ENCODE measurements around the gene PRR30.

PRR30 gene

DNA sequence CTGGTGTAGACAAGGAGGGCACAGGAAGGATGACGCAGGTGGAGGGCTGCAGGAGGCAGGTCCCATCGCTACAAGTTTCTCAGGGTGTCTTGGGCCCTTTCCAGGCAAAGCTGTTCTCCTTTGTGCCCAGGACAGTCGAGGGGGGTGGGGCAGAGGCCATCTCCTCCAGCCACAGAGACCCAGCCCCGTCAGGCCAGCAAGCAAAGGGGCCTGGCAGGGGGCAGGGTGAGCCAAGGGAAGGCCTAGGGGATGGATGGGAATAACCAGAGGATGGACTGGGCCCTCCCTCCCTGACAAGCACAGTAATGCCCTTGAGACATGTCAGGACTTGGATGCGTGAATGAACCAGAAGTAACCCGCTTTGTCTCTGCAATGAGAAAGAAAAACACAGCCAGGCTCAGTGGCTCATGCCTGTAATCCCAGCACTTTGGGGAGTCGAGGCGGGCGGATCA is 15.9 kb upstream of the PRR30 start:
- Histone ChIP-seq H3K27me3 (ENCODE audit: control insufficient read depth, insufficient read depth, low read length, poor library complexity, severe bottlenecking) (no peaks in the 10 kb centered on the region), H3K27ac (ENCODE audit: insufficient read depth, low read depth, low read length, poor library complexity, severe bottlenecking) (no peak overlapping the region), H3K4me3 (ENCODE audit: insufficient read depth, low read depth, low read length) (no peak overlapping the region), H3K9me3 (ENCODE audit: control insufficient read depth, low read length) (no peaks in the 10 kb centered on the region), H3K4me1 (ENCODE audit: control insufficient read depth, insufficient read depth, low read length) (no peaks in the 10 kb centered on the region), H3K36me3 (ENCODE audit: control insufficient read depth, insufficient read depth, low read length) (no peaks in the 10 kb centered on the region)
- 77 to 83% methylated on average over 9 of the region's 9 CpGs for WGBS, 2 experiments

GRCh38 chr2:27154488-27154887 is 15.3 kb upstream of the PRR30 start:
- Histone ChIP-seq H3K36me3 (ENCODE audit: control insufficient read depth, insufficient read depth, low read length) (no peaks in the 10 kb centered on the region), H3K27ac (ENCODE audit: insufficient read depth, low read depth, low read length, poor library complexity, severe bottlenecking) (no peak overlapping the region), H3K4me1 (ENCODE audit: control insufficient read depth, insufficient read depth, low read length) (no peaks in the 10 kb centered on the region), H3K9me3 (ENCODE audit: control insufficient read depth, low read length) (no peaks in the 10 kb centered on the region), H3K4me3 (ENCODE audit: insufficient read depth, low read depth, low read length) (no peak overlapping the region), H3K27me3 (ENCODE audit: control insufficient read depth, insufficient read depth, low read length, poor library complexity, severe bottlenecking) (no peaks in the 10 kb centered on the region)
- 91 to 92% methylated on average over 6 of the region's 6 CpGs for WGBS, 2 experiments

GRCh38 chr2:27152796-27153464 is 13.7 kb upstream of the PRR30 start:
- H3K4me1 ChIP-seq (ENCODE audit: control insufficient read depth, insufficient read depth, low read length): no peaks in the 10 kb centered on the region
- H3K27me3 ChIP-seq (ENCODE audit: control insufficient read depth, insufficient read depth, low read length, poor library complexity, severe bottlenecking): no peaks in the 10 kb centered on the region
- WGBS, 2 experiments: 88 to 91% methylated on average over 2 of the region's 2 CpGs
- no peak overlapping the region for H3K4me3 ChIP-seq (ENCODE audit: insufficient read depth, low read depth, low read length)
- no peaks in the 10 kb centered on the region for H3K36me3 ChIP-seq (ENCODE audit: control insufficient read depth, insufficient read depth, low read length)
- H3K27ac ChIP-seq (ENCODE audit: insufficient read depth, low read depth, low read length, poor library complexity, severe bottlenecking): no peak overlapping the region
- no peaks in the 10 kb centered on the region for H3K9me3 ChIP-seq (ENCODE audit: control insufficient read depth, low read length)

DNA sequence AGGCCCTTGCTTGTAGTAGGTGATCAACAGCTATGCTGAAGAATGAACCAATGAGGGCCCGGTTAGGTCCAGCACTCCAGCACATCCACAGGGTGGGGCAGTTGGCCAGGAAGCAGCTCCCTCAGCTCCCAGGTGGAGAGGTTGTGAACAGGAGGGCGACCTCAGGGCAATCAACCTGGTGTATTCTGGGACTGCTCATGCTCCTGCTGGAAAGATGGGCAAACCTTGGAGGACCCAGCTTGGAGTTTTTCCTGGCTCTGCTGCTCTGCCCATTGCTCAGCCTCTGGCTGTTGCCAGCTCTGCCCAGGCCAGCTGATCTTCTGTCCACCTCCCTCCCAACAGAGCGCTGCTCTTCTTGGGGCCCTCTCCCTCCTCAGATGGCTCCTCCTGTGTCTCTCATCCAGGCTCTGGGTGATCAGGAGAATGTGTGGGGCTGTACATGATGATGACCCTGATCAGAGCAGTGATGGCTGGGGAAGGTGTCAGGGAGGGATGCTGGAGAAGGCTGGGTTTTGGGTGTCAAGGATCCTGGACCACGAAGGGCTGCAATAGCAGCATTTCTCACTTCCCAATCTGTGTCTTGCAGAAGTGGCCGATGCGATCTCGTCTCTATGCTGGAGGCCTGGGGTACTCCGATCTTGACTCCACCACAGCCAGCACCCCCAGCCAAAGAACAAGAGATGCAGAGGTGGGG is 13.0 kb upstream of the PRR30 start:
- no peaks in the 10 kb centered on the region for H3K27me3 ChIP-seq (ENCODE audit: control insufficient read depth, insufficient read depth, low read length, poor library complexity, severe bottlenecking)
- no peaks in the 10 kb centered on the region for H3K36me3 ChIP-seq (ENCODE audit: control insufficient read depth, insufficient read depth, low read length)
- WGBS, 2 experiments: 89% methylated on average over 8 of the region's 8 CpGs
- no peak overlapping the region for H3K4me3 ChIP-seq (ENCODE audit: insufficient read depth, low read depth, low read length)
- no peaks in the 10 kb centered on the region for H3K4me1 ChIP-seq (ENCODE audit: control insufficient read depth, insufficient read depth, low read length)
- H3K9me3 ChIP-seq (ENCODE audit: control insufficient read depth, low read length): no peaks in the 10 kb centered on the region
- H3K27ac ChIP-seq (ENCODE audit: insufficient read depth, low read depth, low read length, poor library complexity, severe bottlenecking): no peak overlapping the region

GRCh38 chr2:27150639-27151230 is 11.5 kb upstream of the PRR30 start:
- no peak overlapping the region for H3K27ac ChIP-seq (ENCODE audit: insufficient read depth, low read depth, low read length, poor library complexity, severe bottlenecking)
- H3K4me1 ChIP-seq (ENCODE audit: control insufficient read depth, insufficient read depth, low read length): no peaks in the 10 kb centered on the region
- 91 to 94% methylated on average over 8 of the region's 8 CpGs for WGBS, 2 experiments
- H3K4me3 ChIP-seq (ENCODE audit: insufficient read depth, low read depth, low read length): no peak overlapping the region
- H3K9me3 ChIP-seq (ENCODE audit: control insufficient read depth, low read length): no peaks in the 10 kb centered on the region
- no peaks in the 10 kb centered on the region for H3K36me3 ChIP-seq (ENCODE audit: control insufficient read depth, insufficient read depth, low read length)
- no peaks in the 10 kb centered on the region for H3K27me3 ChIP-seq (ENCODE audit: control insufficient read depth, insufficient read depth, low read length, poor library complexity, severe bottlenecking)

DNA sequence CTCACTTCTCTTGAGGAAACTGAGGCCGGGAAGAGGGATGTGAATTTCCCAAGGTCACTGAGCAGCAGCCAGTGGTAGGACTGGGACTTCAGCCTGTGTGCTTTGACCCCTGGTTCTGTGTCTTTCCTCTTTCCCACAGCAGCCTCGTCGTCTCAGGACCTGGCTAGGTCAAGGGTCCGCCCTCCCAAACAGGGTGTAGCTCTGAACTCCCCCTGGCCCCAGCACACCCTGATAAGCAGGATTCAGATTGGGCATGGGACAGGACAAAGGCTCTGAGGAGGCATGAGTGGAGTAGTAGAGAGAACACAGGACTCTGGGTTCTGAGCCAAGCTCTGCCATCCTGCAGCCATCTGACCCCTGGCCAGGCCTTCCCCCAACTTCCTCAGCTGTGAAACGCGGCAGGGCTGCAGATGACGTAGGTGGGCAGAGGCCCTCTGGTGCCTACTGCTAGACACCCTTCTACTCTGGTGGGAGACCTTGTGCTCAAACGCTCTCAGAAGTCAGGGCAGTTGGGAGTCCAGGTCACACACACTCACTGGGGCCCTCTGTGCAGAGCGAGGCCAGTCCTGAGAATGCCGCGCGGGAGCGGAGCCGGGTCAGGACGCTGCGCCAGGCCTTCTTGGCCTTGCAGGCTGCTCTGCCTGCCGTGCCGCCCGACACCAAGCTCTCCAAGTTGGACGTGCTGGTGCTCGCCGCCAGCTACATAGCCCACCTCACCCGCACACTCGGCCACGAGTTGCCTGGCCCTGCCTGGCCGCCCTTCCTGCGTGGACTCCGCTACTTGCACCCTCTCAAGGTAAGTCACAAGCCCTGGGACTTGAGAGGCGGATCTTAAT is 10.6 kb upstream of the PRR30 start:
- H3K4me1 ChIP-seq (ENCODE audit: control insufficient read depth, insufficient read depth, low read length): no peaks in the 10 kb centered on the region
- no peaks in the 10 kb centered on the region for H3K36me3 ChIP-seq (ENCODE audit: control insufficient read depth, insufficient read depth, low read length)
- no peak overlapping the region for H3K4me3 ChIP-seq (ENCODE audit: insufficient read depth, low read depth, low read length)
- H3K9me3 ChIP-seq (ENCODE audit: control insufficient read depth, low read length): no peaks in the 10 kb centered on the region
- WGBS, 2 experiments: 95% methylated on average over 29 of the region's 29 CpGs
- H3K27me3 ChIP-seq (ENCODE audit: control insufficient read depth, insufficient read depth, low read length, poor library complexity, severe bottlenecking): no peaks in the 10 kb centered on the region
- no peak overlapping the region for H3K27ac ChIP-seq (ENCODE audit: insufficient read depth, low read depth, low read length, poor library complexity, severe bottlenecking)

- Histone ChIP-seq H3K27me3 (ENCODE audit: control insufficient read depth, insufficient read depth, low read length, poor library complexity, severe bottlenecking) (no peaks in the 10 kb centered on the region), H3K9me3 (ENCODE audit: control insufficient read depth, low read length) (no peaks in the 10 kb centered on the region), H3K36me3 (ENCODE audit: control insufficient read depth, insufficient read depth, low read length) (no peaks in the 10 kb centered on the region), H3K27ac (ENCODE audit: insufficient read depth, low read depth, low read length, poor library complexity, severe bottlenecking) (no peak within 1 kb of the TSS), H3K4me1 (ENCODE audit: control insufficient read depth, insufficient read depth, low read length) (no peaks in the 10 kb centered on the region), H3K4me3 (ENCODE audit: insufficient read depth, low read depth, low read length) (no peak within 1 kb of the TSS)
- 88 to 91% methylated on average over 12 of the region's 12 CpGs for WGBS, 2 experiments
Measured at GRCh38 chr2:27148801-27149439, 9.7 kb upstream of the PRR30 start, which contains the start of gene TCF23. Gene TCF23, plus strand, starts transcription at chr2:27149004. Its CDS starts 130 bp downstream, at chr2:27149134.

GRCh38 chr2:27147935-27148334 is 8.7 kb upstream of the PRR30 start:
- 93 to 98% methylated on average over 8 of the region's 8 CpGs for WGBS, 2 experiments
- no peaks in the 10 kb centered on the region for H3K36me3 ChIP-seq (ENCODE audit: control insufficient read depth, insufficient read depth, low read length)

DNA sequence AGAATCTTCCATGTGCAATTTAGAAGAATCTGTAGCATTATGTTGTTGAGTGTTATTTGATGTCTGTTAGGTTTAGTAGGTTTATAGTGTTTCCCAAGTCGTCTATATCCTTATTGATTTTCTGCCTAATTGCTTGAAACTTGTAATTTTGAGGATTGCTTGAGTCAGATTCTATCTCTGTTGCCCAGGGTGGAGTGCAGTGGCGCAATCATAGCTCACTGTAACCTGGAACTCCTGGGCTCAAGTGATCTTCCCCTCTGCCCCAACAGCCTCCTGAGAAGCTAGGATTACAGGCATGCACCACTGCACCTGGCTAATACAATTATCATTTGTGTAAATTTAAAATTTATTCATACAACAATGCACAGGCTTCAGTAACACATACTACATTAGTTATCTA is 6.5 kb upstream of the PRR30 start:
- H3K4me3 ChIP-seq (ENCODE audit: insufficient read depth, low read depth, low read length): no peak overlapping the region
- H3K27me3 ChIP-seq (ENCODE audit: control insufficient read depth, insufficient read depth, low read length, poor library complexity, severe bottlenecking): no peaks in the 10 kb centered on the region
- no peaks in the 10 kb centered on the region for H3K36me3 ChIP-seq (ENCODE audit: control insufficient read depth, insufficient read depth, low read length)
- H3K27ac ChIP-seq (ENCODE audit: insufficient read depth, low read depth, low read length, poor library complexity, severe bottlenecking): no peak overlapping the region
- no peaks in the 10 kb centered on the region for H3K4me1 ChIP-seq (ENCODE audit: control insufficient read depth, insufficient read depth, low read length)
- 84 to 90% methylated on average over 2 of the region's 2 CpGs for WGBS, 2 experiments
- no peaks in the 10 kb centered on the region for H3K9me3 ChIP-seq (ENCODE audit: control insufficient read depth, low read length)

More at GRCh38 chr2:27147935-27148334, 8.7 kb upstream of the PRR30 start:
- no peaks in the 10 kb centered on the region for H3K9me3 ChIP-seq (ENCODE audit: control insufficient read depth, low read length)
- no peaks in the 10 kb centered on the region for H3K4me1 ChIP-seq (ENCODE audit: control insufficient read depth, insufficient read depth, low read length)
- H3K27ac ChIP-seq (ENCODE audit: insufficient read depth, low read depth, low read length, poor library complexity, severe bottlenecking): no peak overlapping the region
- no peak overlapping the region for H3K4me3 ChIP-seq (ENCODE audit: insufficient read depth, low read depth, low read length)
- no peaks in the 10 kb centered on the region for H3K27me3 ChIP-seq (ENCODE audit: control insufficient read depth, insufficient read depth, low read length, poor library complexity, severe bottlenecking)
